ENCODE results near the gene VGLL4.
A peak's percentile ranks its signal among the peaks of the same experiment; 100 is the strongest.

Gene VGLL4

GRCh38 chr3:11584570-11584969 is 59.1 kb downstream of the VGLL4 start:
- Histone ChIP-seq H3K4me1 (peaks cover 2% of the 10 kb centered on the region; the same call in 1 of the 2 replicates), H3K27me3 (no peaks in the 10 kb centered on the region), H3K9me3 (no peaks in the 10 kb centered on the region), H3K4me3 (ENCODE audit: low read depth, low read length) (no peak overlapping the region), H3K36me3 (no peaks in the 10 kb centered on the region; the same call in 1 of the 2 replicates)
- DNase-seq = no peak
- TF ChIP-seq, protein P1, sequence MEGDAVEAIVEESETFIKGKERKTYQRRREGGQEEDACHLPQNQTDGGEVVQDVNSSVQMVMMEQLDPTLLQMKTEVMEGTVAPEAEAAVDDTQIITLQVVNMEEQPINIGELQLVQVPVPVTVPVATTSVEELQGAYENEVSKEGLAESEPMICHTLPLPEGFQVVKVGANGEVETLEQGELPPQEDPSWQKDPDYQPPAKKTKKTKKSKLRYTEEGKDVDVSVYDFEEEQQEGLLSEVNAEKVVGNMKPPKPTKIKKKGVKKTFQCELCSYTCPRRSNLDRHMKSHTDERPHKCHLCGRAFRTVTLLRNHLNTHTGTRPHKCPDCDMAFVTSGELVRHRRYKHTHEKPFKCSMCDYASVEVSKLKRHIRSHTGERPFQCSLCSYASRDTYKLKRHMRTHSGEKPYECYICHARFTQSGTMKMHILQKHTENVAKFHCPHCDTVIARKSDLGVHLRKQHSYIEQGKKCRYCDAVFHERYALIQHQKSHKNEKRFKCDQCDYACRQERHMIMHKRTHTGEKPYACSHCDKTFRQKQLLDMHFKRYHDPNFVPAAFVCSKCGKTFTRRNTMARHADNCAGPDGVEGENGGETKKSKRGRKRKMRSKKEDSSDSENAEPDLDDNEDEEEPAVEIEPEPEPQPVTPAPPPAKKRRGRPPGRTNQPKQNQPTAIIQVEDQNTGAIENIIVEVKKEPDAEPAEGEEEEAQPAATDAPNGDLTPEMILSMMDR (IDR thresholded peaks at IDR 0.05; ENCODE audit: low read depth, low read length) = no peak

- no peak overlapping the region for H3K4me3 ChIP-seq (ENCODE audit: low read depth, low read length)
- TF ChIP-seq, protein P1 (IDR thresholded peaks at IDR 0.05; ENCODE audit: low read depth, low read length) = no peak
- H3K9me3 ChIP-seq = no peaks in the 10 kb centered on the region
- no peaks in the 10 kb centered on the region for H3K27me3 ChIP-seq
- H3K36me3 ChIP-seq = no peaks in the 10 kb centered on the region; the same call in 1 of the 2 replicates
- peaks cover 2% of the 10 kb centered on the region; the same call in 1 of the 2 replicates for H3K4me1 ChIP-seq
- DNase-seq = no peak
Measured at GRCh38 chr3:11583638-11584046, 60.1 kb downstream of the VGLL4 start.

DNA sequence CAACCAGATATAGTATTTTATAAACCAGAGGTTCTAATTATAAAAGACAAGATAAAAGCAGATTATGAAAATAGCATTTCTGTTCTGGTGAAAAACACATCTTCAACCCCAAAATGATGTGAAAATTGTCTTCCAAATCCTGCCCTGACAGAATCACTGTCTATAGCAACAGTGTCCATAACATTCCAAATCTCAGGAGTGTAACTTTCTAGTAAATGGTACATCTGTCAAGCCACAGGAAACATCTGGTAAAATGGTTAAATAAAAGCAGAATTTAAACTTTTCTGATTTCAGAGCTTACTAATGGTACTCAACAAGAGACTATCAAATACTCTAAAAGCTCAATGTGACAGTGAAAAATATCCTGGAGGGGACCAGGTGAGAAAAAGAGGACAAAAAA is 60.5 kb downstream of the VGLL4 start:
- Histone ChIP-seq H3K4me3 (ENCODE audit: low read depth, low read length) (no peak overlapping the region), H3K9me3 (no peaks in the 10 kb centered on the region), H3K27me3 (no peaks in the 10 kb centered on the region), H3K4me1 (peaks cover 2% of the 10 kb centered on the region; the same call in 1 of the 2 replicates), H3K36me3 (no peaks in the 10 kb centered on the region; the same call in 1 of the 2 replicates)
- TF ChIP-seq, protein P1 (IDR thresholded peaks at IDR 0.05; ENCODE audit: low read depth, low read length) = no peak
- DNase-seq = no peak

DNA sequence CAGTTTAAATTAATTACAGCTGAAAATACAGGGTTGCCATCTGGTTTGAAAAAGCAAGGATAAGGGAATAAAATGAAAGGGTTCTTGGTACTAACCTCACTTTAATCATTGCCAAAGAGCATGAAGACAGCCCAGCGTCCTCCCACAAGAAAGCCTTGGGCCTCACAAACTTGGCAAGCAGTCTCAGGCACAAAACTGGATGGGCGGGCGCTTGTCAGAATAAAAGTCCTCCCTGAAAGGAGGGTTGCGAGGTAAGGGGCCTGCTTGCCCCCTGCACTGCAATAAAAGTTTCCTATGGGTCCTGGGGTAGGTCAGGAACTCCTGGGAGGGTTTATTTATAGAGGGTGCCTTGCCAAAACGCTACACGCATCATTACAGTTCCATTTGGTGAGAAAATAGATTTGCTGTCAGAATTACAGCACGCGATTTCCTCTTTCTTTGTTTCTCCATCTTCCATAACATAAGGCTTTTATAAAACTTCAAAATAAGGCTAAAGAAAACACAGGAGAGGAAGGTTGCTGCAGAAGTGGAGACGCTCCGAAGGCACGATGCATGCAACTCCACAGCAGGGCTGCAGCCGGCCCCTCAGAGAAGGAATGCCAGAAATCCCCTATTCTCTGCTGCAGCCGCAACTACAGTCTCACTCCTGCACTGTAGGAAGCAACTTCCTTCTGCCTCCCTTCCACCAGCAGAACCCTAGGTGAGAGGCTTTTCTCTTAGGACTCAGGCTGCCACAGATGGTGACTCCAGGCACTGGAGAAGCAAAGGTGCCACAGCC is 61.3 kb downstream of the VGLL4 start:
- H3K4me1 ChIP-seq = peaks cover 2% of the 10 kb centered on the region; the same call in 1 of the 2 replicates
- H3K27me3 ChIP-seq = no peaks in the 10 kb centered on the region
- no peaks in the 10 kb centered on the region for H3K9me3 ChIP-seq
- DNase-seq = peak; percentile 40
- H3K4me3 ChIP-seq (ENCODE audit: low read depth, low read length) = peak overlapping the region; percentile 39
- H3K36me3 ChIP-seq = no peaks in the 10 kb centered on the region; the same call in 1 of the 2 replicates
- TF ChIP-seq, protein P1 (IDR thresholded peaks at IDR 0.05; ENCODE audit: low read depth, low read length) = no peak

GRCh38 chr3:11581237-11582190 is 62.2 kb downstream of the VGLL4 start:
- no peak for DNase-seq

More at GRCh38 chr3:11581237-11582190, 62.2 kb downstream of the VGLL4 start:
- no peaks in the 10 kb centered on the region for H3K9me3 ChIP-seq
- peak overlapping the region; percentile 39 for H3K4me3 ChIP-seq (ENCODE audit: low read depth, low read length)
- no peaks in the 10 kb centered on the region for H3K27me3 ChIP-seq
- H3K36me3 ChIP-seq = no peaks in the 10 kb centered on the region; the same call in 1 of the 2 replicates
- TF ChIP-seq, protein P1 (IDR thresholded peaks at IDR 0.05; ENCODE audit: low read depth, low read length) = no peak
- peaks cover 2% of the 10 kb centered on the region; the same call in 1 of the 2 replicates for H3K4me1 ChIP-seq

All from BE2C (cell line).